ENCODE data around the gene ADGRV1.

ADGRV1 gene

DNA sequence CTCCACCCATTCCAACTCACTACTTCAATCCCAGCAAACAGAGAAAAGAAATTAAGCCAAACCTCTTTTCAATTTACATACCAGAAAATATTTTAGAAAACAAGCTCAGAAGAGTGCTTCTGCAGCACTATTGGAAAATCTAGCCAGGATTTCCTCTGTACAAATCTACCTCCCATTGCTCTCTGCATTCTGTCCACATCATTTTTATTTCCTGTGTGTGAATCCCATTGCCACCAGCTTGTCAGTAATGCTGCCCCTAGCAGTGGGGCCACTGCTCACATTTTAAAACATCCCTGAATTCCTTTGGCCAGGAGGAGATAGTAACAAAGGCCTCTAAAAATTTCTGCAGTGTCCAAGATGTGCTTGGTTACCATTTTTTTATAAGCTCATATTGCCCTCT, 592.0 kb downstream of the ADGRV1 start:
- DNase-seq = no peak

DNA sequence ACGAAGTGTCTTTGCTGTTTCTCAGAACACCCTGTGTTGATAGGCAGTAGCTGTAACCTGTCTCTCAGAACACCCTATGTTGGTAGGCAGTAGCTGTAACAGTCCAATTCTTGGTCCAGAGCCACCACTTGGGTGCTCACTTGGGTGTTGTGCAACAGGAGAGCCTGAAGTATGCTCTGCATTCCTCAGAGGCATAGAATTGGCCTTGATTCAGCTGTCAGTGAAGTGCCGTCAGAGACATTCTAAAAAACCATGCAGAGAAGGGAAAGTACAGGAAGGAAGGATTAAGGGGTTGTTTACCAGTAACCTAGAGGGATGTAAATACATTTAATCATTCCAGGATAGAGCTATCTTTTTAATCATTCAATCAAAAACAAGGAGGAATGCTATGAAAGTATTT, 593.4 kb downstream of the ADGRV1 start:
- no peak for DNase-seq

DNA sequence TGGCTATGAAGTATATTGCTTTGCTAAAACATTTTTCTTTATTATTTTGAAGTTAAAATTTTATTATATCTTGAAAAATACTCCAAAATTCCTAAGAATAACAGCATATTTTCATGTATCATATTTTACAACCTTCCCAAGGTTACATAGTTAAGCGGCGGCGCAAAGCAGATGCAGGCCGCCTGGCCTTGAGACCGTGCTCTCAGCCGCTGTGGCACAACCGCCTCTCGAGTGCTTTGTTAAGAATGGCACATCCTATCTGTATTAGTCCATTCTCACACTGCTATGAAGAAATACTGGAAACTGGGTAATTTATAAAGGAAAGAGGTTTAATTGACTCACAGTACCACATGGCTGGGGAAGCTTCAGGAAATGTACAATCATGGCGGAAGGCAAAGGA, 595.7 kb downstream of the ADGRV1 start:
- DNase-seq = no peak

DNA sequence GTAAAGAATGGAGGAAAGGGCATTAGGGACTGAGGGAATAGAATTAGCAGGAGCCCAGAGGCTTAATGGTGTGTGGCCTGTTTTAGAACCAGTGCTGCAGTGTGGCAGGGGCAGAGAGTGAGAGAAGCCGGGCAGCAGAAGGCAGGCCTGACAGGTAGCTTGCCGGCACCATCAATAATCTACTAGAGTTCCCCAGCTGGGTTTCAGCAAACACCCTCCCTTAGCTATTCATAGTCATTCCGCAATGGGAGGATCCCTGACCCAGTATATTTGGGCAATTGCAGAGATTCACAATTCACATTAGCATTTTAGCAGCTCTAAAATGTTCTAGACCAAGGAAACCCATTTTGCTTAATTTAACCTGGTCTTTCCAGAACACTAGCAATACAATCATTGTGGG, 596.7 kb downstream of the ADGRV1 start:
- DNase-seq = no peak

DNA sequence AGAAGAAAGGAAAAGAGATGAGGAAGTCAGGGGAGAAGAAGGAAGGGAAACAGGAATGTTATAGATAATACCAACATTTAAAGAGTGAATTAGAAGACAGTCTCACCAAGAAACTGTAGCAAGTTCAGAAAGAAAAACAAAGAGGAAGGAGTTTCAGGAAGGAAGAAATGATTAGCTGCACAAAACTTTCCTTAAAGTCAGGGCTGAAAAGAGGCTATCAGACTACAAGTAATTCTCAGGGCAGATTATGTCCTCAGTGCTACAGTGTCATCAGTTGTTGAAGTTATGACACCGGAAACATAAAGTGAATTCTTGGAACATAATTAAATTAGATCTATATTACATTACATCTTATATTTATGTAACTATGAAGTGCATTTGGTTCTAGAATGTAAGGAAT, 597.6 kb downstream of the ADGRV1 start:
- DNase-seq = no peak

DNA sequence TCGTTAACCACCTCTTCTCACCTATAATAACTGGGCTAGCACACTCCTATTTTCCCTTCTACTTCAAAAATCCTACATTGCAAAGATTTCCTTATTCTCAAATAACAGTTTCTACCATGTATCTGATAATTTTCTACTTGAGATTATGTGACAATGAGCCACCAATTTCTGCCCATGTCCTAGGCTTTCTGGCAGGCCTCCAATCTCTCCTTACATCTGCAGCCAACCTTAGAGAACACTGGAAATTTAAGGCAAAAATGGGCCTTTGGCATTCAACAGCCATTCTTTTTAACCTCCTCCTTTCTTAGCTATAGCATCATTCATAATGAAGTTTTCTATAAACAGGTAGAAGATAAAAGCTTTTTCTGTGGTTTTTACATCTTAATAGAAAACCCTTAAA, 599.4 kb downstream of the ADGRV1 start:
- DNase-seq = no peak

DNA sequence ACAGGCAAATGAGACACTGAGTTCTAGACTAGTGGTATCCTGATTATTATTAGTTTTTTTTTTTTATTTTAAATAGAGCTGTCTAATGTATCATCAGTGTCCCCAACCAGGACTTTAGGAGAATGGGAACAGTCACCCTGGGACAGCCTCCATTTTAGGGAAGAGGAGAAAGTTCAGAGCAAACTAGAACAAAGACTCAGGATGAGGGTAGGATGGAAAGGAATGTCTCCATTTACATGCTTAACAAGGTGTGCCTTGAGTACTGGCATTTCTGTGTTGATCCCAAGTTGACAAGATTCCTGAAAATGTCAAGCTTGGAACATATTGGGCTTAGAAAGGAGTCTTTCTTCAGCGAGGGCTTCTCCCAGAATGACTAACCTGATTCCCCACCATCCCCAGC, 601.0 kb downstream of the ADGRV1 start:
- DNase-seq = no peak

DNA sequence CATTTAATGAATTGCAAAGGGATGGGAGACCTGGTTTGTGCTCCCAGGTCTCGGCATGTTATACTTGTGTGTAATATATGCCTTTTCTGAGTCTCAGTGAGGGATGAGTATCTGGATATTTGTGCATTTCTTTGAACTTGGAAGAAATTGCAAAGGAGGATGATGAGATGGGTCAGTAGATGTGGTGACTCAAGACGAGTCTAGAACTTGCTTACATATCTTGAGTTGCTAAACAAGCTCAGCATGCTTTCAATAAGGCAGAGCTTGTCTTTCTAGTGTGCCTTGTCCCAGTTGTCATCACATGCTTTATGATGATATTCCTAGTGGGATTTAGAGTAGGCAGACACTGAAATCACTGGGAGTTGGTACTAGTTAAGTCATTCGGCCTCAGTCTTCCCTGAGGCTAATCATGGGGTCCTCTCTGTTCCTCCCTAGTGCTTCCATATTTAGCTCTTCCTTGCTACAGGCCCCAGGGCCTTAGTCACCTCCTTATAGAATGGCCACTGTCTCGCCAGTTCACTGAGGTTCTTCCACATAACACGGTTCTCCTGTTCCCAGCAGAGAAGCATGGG, 602.2 kb downstream of the ADGRV1 start:
- no peak for DNase-seq

DNA sequence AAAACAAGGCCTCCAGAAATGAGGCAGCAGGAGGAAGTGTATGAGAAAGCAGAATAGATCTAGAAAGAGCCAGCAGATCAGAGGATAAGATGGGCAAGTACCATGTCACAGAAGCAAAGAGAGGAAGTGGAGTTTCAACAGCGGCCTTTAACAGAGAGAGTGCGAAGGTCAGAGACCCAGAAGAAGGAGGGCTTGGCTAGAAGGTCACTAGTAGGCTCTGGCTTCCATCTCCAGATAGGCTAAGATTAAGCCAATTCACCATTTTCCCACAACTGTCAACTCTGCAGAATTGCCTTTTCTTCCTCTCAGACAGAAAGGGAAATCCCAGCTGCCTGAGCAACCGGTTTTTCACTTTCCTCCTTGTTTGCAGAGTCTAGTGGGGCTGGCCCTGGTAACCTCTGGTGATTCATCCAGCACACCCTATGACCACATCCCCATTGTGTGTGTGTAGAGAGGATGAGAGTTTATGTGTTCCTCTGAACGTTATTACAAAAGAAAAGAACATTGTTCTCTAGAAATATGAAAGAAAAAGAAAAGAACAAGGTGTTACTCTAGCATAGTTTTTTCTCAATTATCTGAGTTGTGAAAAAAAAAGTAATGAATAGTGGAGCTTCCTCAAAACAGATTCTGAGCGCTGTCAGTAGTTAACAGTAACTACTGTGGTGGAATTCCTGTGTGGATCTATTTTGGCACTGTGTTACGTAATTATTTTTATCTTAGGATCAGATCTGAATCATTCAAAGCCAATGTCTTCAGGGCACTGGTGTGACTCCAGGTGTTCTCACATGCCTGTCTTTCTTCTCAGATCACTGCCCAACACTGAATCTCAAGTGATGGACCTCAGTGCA, 604.2 kb downstream of the ADGRV1 start:
- DNase-seq = peak; percentile 68

DNA sequence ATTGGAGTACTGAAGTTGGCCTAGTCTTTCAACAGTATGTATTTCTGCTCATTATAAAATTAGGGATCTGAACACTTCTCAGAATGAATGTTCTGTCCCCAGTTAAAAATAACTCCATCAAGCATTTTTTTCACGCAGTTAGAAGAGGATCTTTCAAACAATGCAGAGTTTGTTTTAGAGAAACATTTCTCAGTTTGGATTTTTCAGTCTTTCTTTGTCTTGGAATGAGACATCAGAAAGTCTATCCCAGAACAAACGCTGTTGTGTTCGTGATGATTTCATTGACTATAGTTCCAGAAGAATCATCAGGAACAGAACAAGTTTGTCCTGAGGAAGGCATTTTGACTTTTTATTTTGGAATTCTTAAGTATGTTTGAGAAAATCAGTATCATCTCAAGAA, 605.8 kb downstream of the ADGRV1 start:
- no peak for DNase-seq

DNA sequence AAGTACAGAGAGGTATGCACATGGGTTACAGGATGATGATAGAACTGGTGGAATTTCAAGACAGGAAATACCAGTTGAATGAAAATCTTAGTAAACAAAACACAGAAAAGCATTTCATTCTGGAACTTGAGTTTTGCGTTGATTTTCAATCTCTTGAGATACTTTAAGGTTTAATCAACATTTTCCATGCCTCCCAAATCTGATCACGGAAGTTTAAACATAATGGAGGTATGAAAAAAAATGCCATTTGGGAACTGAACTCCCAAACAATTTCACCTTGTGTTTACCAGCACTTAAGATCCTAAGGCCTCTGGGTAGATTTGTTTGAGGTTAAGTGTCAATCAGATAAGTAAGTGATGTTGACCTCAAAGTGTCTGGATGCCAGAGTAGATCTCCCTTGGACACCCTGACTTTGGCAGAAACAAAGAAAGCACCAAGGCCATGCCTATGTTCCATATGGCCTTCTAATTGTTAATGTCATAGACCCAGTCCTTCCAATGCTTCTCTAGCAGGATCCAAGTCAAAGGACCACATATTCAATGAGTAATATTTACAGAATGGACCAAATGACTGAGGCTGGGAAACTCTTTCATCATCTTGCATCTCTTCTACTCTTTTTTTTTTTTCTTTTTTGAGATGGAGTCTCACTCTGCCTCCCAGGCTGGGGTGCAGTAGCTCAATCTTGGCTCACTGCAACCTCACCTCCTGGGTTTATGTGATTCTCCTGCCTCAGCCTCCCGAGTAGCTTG, 607.6 kb downstream of the ADGRV1 start:
- no peak for DNase-seq

DNA sequence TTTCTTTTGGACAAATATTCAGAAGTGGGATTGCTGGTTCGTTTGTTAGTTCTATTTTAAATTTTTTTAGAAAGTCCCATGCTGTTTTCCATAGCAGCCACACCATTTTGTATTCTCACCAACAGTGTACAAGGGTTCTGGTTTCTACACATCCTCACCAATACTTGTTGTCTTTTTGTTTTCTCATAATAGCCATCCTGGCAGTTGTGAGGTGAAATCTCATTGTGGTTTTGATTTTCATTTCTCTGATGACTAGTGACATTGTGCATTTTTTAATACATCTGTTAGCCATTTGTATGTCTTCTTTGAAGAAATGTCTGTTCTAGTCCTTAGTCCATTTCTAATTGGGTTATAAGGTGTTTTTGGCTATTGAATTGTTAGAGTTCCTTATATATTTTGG, 610.3 kb downstream of the ADGRV1 start:
- no peak for DNase-seq

DNA sequence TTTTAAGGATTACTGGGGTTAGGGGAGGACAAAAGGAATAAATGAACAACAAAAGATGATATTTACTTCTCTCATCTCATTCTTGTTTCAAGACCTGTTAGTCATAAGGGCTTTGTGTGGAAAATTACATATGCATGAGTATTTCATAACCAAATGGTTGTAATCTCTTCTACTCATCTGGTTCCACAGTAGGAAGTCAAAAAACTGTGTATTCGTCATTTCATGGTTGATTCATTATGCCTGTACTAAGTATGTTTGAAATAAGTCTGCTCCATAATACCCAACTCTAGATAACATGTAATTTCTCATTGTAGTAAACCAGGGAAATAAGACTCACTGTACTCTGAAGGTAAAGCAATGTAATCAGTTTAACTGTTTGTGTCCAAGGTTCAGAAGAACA, 611.7 kb downstream of the ADGRV1 start:
- no peak for DNase-seq

DNA sequence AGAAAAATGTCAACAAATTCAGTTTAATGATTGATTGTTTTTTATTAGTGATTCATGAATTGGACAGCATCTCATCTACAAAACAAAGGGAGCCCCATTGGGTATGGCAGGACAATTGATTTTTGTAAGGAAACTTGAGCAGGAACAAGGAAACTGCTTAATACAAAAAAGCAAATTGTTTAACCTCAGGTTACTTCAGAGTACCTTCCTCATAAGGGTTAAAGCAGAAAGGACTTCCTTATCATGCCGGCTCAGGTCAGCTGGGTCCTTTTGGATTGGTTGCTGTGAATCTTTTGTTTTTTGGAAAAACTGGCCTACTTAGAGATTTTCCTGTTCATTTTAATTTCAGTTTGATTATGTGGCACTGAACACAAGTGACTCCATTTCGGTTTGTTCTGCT, 612.7 kb downstream of the ADGRV1 start:
- DNase-seq = no peak

DNA sequence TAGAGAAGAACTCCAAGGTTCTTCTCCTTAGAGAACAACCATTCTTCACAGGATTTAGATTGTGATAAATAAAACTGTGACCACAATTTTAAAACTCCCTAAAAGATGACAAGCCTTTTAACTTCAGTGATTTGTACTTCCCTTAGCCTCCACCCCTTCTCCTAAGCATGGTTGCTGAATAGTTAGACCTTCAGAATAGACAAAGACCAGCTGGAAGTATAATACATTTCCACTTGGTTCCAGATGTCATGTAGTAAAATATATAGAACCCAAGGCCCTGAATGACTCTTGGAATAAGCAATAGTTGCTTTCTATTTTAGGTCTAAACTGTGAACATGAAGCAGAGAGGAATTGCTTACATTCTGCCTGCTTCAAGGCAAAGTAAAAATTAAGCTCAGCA, 615.8 kb downstream of the ADGRV1 start:
- no peak for DNase-seq

DNA sequence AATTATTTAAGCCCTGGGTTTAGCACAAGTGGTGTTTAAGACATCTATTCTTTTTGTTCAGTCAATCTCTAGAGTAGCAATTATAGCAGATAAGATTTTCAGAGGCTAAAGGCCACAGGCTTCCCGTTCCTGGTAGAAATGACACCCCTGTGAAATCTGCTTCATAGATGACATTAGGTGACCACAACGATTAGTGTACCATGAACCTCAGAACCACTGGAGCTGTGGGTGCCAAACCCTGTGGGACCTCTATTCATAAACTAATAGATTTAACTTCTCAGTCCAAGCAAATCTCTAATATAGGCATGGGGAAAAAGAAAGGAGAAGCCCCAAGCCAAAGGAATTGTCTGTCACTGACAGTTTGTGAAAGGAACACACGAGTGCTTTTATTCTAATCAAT, 617.1 kb downstream of the ADGRV1 start:
- DNase-seq = no peak

DNA sequence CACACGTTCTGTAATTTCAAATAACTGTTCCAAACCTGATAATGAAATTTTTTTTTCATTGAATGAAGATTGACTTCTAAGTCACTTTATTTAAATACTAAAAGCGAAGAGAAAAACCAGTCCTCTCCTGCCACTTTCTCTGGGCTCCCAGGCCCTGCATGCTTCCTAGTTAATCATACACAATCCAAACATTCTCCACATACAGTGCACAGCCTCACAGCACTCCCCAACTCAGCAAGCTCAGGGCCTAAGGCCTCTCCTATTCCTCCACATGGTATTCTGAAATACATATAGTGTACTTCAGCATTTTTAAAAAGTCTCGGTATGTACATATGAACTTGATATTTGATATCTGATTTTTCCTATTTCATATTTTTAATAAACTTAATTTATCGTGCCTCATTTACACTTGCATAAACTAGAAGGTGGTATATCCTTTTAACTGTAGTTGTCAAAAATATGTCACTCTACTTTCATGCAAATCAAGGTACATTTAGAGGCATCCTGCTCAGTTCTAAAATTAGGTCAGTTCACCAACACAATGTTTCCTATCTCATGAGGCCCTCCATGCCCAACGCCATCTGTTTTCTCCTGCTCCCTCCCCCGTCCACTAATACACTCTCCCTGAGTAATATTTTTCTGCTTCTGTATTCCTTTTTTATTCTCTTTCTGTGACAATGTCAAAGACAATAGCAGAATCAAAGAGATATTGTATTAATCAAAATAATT, 617.9 kb downstream of the ADGRV1 start:
- no peak for DNase-seq

DNA sequence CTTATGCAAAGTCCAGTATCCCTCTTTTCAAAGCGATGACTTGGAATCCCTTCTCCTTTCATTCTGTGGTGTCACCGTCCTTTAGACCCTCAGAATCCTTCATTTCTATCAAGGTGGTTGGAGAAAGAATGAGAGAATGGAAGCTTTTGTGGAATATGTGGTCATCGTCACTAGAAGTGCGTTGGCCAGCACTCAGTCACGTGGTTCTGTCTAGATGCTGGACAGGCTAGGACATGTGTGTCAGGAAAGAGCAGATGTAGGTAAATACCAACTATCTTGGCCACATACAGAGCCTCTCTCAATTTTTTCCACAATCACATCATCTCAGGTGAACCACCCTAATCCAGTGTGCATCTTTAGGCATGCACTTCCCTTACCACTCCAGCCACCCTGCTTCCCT, 618.5 kb downstream of the ADGRV1 start:
- DNase-seq = no peak

DNA sequence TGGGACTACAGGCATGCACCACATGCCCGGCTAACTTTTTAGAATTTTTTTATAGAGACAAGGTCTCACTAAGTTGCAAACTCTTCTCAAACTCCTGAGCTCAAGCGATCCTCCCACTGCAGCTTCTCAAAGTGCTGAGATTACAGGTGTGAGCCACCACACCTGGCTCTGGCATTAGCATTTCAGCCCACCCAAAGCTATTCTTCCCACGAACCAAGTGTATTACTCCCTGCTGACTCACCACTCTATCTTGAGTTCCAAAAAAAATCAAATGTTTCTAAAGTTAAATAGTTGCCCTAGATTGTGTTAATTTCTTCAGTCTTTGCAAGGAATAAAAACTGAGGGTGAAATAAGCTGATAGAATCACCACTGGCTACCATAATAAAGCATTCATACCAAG, 619.0 kb downstream of the ADGRV1 start:
- no peak for DNase-seq

DNA sequence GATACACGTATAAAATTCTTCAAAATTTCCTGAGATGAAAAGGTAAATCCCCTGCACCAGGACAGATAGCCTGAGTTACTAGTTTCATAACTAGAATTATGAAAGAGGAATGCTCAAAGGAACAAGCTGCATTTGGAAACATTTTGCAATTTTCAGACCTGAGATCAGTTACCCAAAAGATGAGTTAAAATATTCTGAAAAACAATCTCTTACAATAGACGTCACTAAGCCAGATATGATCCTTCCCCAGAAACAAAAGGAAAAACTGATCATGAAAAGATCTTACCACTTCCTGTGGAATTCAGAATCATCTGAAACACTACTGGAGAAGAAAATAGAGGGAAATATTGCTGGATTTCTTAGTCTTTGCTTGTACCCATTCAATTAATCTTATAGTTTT, 619.9 kb downstream of the ADGRV1 start:
- no peak for DNase-seq

DNA sequence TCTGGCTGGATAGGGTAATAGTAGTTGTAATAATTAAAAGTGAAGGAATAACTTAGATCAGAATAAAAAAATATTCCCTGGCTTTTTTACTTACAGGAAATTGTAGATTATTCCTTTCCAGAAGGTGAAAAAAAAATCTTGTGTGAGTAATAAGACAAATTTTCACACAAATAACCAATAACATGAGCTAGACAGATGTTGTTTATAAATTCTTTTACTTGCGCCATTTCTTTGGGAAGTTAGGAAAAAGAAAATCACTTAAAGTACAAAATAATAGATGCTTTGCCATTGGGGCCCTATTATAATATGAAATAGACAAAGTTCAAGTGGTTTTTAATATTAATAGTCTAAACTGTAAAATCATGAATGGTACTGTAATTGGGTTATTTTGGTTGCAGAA, 620.4 kb downstream of the ADGRV1 start:
- DNase-seq = no peak

DNA sequence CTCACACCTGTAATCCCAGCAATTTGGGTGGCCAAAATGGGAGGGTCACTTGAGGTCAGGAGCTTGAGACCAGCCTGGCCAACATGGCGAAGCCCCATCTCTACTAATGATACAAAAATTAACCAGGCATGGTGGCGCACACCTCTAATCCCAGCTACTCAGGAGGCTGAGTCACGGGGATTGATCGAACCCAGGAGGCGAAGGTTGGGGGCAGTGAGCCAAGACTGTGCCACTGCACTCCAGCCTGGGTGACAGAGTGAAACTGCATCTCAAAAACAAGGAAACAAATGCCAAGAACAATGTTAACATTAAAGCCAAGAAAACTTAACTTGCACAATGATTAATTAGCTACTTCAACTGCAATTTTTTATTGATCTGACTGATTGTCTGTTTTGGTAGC, 621.9 kb downstream of the ADGRV1 start:
- DNase-seq = no peak

DNA sequence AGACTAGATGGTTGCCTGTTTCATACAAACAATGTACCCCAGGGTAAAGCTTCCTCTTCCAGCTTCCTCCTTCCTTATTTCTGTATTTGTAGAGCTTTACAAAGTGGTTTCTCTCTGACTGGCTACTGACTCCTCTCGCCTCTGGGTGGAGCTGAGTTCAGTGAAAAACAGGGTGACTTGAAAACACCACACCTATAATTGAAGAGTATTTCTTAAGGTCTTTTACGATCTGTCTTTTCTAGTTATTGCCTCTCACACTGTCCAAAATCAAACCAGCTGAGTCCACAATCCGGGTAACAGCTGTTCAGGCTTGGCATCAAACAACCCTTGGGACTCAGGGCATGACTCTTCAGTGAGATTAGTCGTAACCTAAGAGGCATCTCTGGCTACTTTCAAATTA, 624.2 kb downstream of the ADGRV1 start:
- no peak for DNase-seq

DNA sequence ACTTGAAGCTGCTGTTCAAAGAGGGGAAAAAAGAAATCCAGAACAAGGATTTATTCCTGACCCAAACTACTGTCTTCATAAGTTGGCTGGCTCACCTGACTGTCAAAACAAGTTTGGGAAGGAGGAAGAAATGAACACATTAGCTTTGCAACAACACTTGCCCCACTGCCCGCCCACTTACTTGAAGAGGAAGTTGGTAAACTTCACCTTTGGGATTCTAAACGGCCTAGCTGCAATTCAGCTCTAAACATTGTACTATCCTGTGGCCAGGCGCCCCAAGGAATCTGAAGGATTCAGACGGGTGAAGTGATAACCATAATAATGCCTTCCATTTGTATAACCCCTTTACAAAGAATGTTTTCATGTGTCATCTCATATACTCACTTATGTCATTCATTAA, 625.1 kb downstream of the ADGRV1 start:
- DNase-seq = no peak
